Endothelial cell of umbilical vein (primary cell): Measurements from ENCODE around the gene TMEM161A. TPM values are rescaled to one million over a fixed set of nuclear protein-coding genes. Genes with fewer than 3 reads are reported as not detected.

Experiments used
- BruUV-seq: library from RNA; stranded (reverse); fragments of 400-500 nt; replicated peaks from 2 replicates; lab custom pipeline; 2021; lab: Mats Ljungman, UMichigan
- CTCF ChIA-PET: fragments of 300-600, 350-600 bp; sonication (Branson Sonifier 250); formaldehyde crosslinking; loops from one replicate; lab custom pipeline; 2021; ENCODE audit warnings: antibody characterized with exemption, inconsistent platforms; lab: Charles Lee
- POLR2A ChIA-PET: fragments of 300-600, 350-600 bp; sonication (Branson Sonifier 250); formaldehyde crosslinking; loops from one replicate; lab custom pipeline; 2021; ENCODE audit warnings: antibody characterized with exemption, inconsistent platforms; lab: Charles Lee
- DNase-seq: peaks from one replicate; pipeline ENCODE4 v3.0.0-alpha.2; 2011; ENCODE audit warnings: low read depth, low spot score
- FAIRE-seq: peaks from 2 replicates; lab custom pipeline; 2011; peaks lifted over from hg19 to GRCh38; lab: Jason Lieb, UNC
- H2AFZ ChIP-seq: 2 replicates; pipeline ENCODE4 v1.6.0; 2012; ENCODE audit warnings: low read depth, low read length, control low read depth, inconsistent platforms
- H3K27ac ChIP-seq: 2 replicates; pipeline ENCODE4 v1.5.1; 2011; ENCODE audit warnings: low read depth, mild to moderate bottlenecking, control low read depth, low read length, moderate library complexity; ENCODE audit not compliant: insufficient read depth
- H3K27me3 ChIP-seq, 2 experiments: 2 replicates each; pipeline versions ENCODE4 v1.6.0 to v1.6.1; 2011; ENCODE audit warnings: low read length in 2 of 2, mixed read lengths in 1 of 2; ENCODE audit not compliant: control insufficient read depth in 2 of 2, insufficient read depth in 2 of 2
- H3K36me3 ChIP-seq, 2 experiments: 2 replicates in 1 of 2; 3 replicates in 1 of 2; pipeline ENCODE4 v1.5.1; 2011; ENCODE audit warnings: low read length in 2 of 2, mild to moderate bottlenecking in 1 of 2, moderate library complexity in 1 of 2; ENCODE audit not compliant: control insufficient read depth in 2 of 2, insufficient read depth in 2 of 2; ENCODE audit errors: extremely low read depth in 1 of 2
- H3K4me1 ChIP-seq: 3 replicates; pipeline ENCODE4 v1.5.1; 2011; ENCODE audit warnings: mild to moderate bottlenecking, low read length; ENCODE audit not compliant: control insufficient read depth, insufficient read depth; ENCODE audit errors: extremely low read depth
- H3K4me2 ChIP-seq: 2 replicates; pipeline ENCODE4 v1.6.1; 2011; ENCODE audit warnings: low read length, control low read depth, mixed read lengths; ENCODE audit not compliant: insufficient read depth
- H3K4me3 ChIP-seq, 3 experiments: fragments of 200-600 bp in 1 of 3; sonication (generic), shearing (Covaris generic) in 1 of 3; replicated peaks in 1 of 3; 2 replicates each; pipeline ENCODE4 v1.5.1; 2011 to 2016; ENCODE audit warnings: control low read depth in 3 of 3, low read length in 3 of 3, mild to moderate bottlenecking in 2 of 3, inconsistent platforms in 1 of 3, low read depth in 1 of 3, moderate library complexity in 1 of 3; ENCODE audit not compliant: insufficient read depth in 1 of 3
- H3K79me2 ChIP-seq: 2 replicates; pipeline ENCODE4 v1.6.0; 2012; ENCODE audit warnings: low read length, inconsistent platforms; ENCODE audit not compliant: control insufficient read depth, insufficient read depth
- H3K9ac ChIP-seq: replicated peaks from 2 replicates; pipeline ENCODE3; 2011; ENCODE audit warnings: low read length, control low read depth; ENCODE audit not compliant: insufficient read depth; ENCODE audit errors: extremely low read depth
- H3K9me1 ChIP-seq: replicated peaks from 3 replicates; pipeline ENCODE4 v1.6.0; 2011; ENCODE audit warnings: mild to moderate bottlenecking, low read length; ENCODE audit not compliant: control insufficient read depth, insufficient read depth; ENCODE audit errors: extremely low read depth
- H3K9me3 ChIP-seq: replicated peaks from 2 replicates; pipeline ENCODE4 v1.5.1; 2012; ENCODE audit warnings: low read length, inconsistent platforms; ENCODE audit not compliant: control insufficient read depth, insufficient read depth
- H4K20me1 ChIP-seq: replicated peaks from 2 replicates; pipeline ENCODE3; 2011; ENCODE audit warnings: mild to moderate bottlenecking, low read length; ENCODE audit not compliant: control insufficient read depth, insufficient read depth; ENCODE audit errors: extremely low read depth
- EZH2 ChIP-seq: IDR thresholded peaks from 2 replicates; pipeline ENCODE4 v1.6.1; 2012; ENCODE audit warnings: borderline replicate concordance, low read depth, mild to moderate bottlenecking, moderate library complexity, low read length, inconsistent platforms; ENCODE audit not compliant: severe bottlenecking
- FOS ChIP-seq: IDR thresholded peaks from 2 replicates; pipeline ENCODE4 v1.6.1; 2011; ENCODE audit warnings: mild to moderate bottlenecking, low read length, moderate library complexity, borderline replicate concordance; ENCODE audit not compliant: insufficient read depth
- GATA2 ChIP-seq: IDR thresholded peaks from 2 replicates; pipeline ENCODE4 v1.7.0; 2011; ENCODE audit warnings: low read depth, mild to moderate bottlenecking, moderate library complexity, mixed read lengths, low read length; ENCODE audit not compliant: insufficient read length, insufficient read depth
- JUN ChIP-seq: IDR thresholded peaks from 2 replicates; pipeline ENCODE4 v1.6.1; 2011; ENCODE audit warnings: borderline replicate concordance, low read depth; ENCODE audit not compliant: insufficient read length, insufficient read depth
- MAX ChIP-seq: IDR thresholded peaks from 2 replicates; pipeline ENCODE4 v1.6.1; 2011; ENCODE audit not compliant: insufficient read depth, insufficient read length
- MYC ChIP-seq: IDR thresholded peaks from one replicate; pipeline ENCODE4 v1.6.1; 2011; ENCODE audit warnings: mild to moderate bottlenecking, low read depth, low read length
- POLR2A ChIP-seq: IDR thresholded peaks from 2 replicates; pipeline ENCODE4 v1.6.1; 2012; ENCODE audit warnings: low read depth, mild to moderate bottlenecking, control low read depth, low read length
- POLR2AphosphoS5 ChIP-seq: IDR thresholded peaks from 2 replicates; pipeline ENCODE4 v1.6.1; 2012; ENCODE audit warnings: low read depth, mild to moderate bottlenecking, control low read depth, low read length, moderate library complexity; ENCODE audit not compliant: insufficient read depth
- dilution Hi-C: fragments of 300-500 bp; cut with MboI; formaldehyde crosslinking; loops from one replicate; pipeline ENCODE4 v1.15.0; 2019; ENCODE audit warnings: low sequenced_read_pairs; ENCODE audit not compliant: extremely low pct_ligation_motif_present
- intact Hi-C: fragments of 100-400 bp; cut with micrococcal nuclease; formaldehyde crosslinking; loops from one replicate; pipeline ENCODE4 v1.10.0; 2022
- polyA plus RNA-seq, 4 experiments: library from polyadenylated mRNA; depleted of rRNA in 3 of 4; stranded (reverse) in 3 of 4; unstranded in 1 of 4; fragments of >200 nt; gene quantifications; 2 replicates each; pipeline versions ENCODE4 v1.2.1 to v1.2.3, GENCODE V29; 2011 to 2012; ENCODE audit warnings: missing spikeins in 1 of 4
- total RNA-seq: library from RNA; stranded (reverse); gene quantifications from 2 replicates; pipeline ENCODE4 v1.2.3, GENCODE V29; 2021
- TF ChIP-seq, protein P1 (sequence below), 2 donors: IDR thresholded peaks; 1 replicate in 1 of 2; 2 replicates in 1 of 2; pipeline ENCODE4 v1.5.1; 2011; ENCODE audit warnings: low read length in 2 of 2, mild to moderate bottlenecking in 2 of 2, moderate library complexity in 2 of 2, control low read depth in 1 of 2, inconsistent platforms in 1 of 2, low read depth in 1 of 2; ENCODE audit not compliant: insufficient read depth in 1 of 2; ENCODE audit errors: extremely low read depth in 1 of 2

The TMEM161A gene
- total and polyA plus RNA-seq, 2 donors (not counting 3 experiments of a cell fraction or from before 2014, with no cell fraction given), result 24.1 to 54.9 TPM

DNA sequence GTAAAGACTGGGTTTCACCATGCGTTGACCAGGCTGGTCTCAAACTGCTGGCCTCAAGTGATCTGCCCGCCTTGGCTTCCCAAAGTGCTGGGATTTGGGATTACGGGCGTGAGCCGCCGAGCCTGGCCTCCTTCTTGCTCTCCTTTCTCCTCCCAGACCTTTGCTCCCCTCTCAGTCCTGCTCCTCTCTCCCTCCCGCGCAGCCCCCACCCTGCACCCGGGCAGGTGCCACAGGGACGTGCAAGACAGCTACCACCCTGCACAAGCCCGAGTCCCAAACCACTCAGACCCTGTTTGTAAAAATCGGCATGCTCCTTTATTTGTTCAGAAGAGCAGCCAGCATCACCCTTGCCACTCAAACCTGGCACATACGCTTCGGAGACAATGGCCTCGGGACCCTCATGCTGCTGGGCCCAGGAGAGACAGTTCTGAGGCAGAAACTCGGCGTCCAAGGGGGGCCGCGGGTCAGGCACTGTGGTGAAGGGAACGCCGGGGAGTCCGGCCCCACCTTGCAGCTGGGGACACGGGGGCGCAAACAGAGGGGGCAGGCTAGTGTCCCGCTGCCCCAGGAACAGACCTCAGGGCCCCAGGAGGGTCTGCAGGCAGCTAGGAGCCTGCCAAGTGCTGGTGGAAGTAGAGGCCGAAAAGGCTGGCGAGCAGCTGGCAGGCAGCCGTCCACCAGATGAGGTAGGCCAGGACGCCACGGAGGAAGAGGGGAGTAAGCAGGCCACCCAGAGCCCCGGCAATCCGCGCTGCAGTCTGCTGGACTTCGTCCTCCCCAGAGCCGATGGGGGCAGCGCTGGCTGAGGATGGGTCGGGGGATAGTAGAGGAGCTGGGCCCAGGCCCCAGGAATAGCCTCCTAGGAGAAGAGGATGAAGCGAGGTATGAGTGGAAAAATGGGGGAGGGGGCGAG is 18.7 kb downstream of the TMEM161A start:
- no peak for TF ChIP-seq EZH2
- TF ChIP-seq FOS, result no peak
- no peak for TF ChIP-seq GATA2
- TF ChIP-seq, protein P1, sequence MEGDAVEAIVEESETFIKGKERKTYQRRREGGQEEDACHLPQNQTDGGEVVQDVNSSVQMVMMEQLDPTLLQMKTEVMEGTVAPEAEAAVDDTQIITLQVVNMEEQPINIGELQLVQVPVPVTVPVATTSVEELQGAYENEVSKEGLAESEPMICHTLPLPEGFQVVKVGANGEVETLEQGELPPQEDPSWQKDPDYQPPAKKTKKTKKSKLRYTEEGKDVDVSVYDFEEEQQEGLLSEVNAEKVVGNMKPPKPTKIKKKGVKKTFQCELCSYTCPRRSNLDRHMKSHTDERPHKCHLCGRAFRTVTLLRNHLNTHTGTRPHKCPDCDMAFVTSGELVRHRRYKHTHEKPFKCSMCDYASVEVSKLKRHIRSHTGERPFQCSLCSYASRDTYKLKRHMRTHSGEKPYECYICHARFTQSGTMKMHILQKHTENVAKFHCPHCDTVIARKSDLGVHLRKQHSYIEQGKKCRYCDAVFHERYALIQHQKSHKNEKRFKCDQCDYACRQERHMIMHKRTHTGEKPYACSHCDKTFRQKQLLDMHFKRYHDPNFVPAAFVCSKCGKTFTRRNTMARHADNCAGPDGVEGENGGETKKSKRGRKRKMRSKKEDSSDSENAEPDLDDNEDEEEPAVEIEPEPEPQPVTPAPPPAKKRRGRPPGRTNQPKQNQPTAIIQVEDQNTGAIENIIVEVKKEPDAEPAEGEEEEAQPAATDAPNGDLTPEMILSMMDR (IDR thresholded peaks at IDR 0.05; ENCODE audit: extremely low read depth in 1 of 2, insufficient read depth in 1 of 2, low read depth in 1 of 2, low read length in 2 of 2), result no peak
- TF ChIP-seq MAX, result no peak
- no peak for TF ChIP-seq POLR2A
- TF ChIP-seq JUN, result no peak
- no peak for TF ChIP-seq POLR2AphosphoS5
- no peak for TF ChIP-seq MYC
- H3K27me3 ChIP-seq, result no peaks in the 10 kb centered on the region
- no peak overlapping the region for H2AFZ ChIP-seq
- intact Hi-C loops (no loop called here), dilution Hi-C loops (no loop called here)
- H3K9me1 ChIP-seq, result no peaks in the 10 kb centered on the region
- no peak overlapping the region for H3K4me2 ChIP-seq
- H3K9me3 ChIP-seq, result no peaks in the 10 kb centered on the region
- FAIRE-seq (no peak), DNase-seq (no peak)
- no peaks in the 10 kb centered on the region for H3K79me2 ChIP-seq
- H3K9ac ChIP-seq, result no peak overlapping the region
- no peaks in the 10 kb centered on the region for H3K4me1 ChIP-seq
- POLR2A ChIA-PET, result no interaction called here
- BruUV-seq, result no TSS peak
- no peaks in the 10 kb centered on the region for H4K20me1 ChIP-seq
- no peaks in the 10 kb centered on the region for H3K36me3 ChIP-seq
- CTCF ChIA-PET, result no interaction called here
- no peak overlapping the region for H3K27ac ChIP-seq
- no peak overlapping the region for H3K4me3 ChIP-seq
